ENCODE results near the gene MYOD1.

Gene MYOD1

DNA sequence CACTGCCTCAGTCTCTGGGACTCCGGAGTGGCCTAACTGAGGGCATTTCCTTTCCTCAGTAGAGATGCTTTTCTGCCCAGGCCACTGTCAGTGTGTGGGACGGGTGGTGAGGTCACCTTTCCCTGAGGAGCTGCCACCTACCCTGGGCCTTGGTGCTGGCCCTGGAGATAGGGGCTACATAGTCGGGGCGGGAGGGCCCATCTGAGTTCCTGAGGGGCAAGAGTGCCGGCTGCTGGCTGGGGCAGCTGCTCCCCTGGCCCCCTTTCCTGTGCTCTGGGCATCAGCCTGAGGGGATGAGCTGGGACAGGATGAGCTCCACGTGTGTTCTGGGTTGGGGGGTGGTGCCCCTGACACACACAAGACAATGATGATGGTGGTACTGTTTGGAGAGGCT, 20.6 kb downstream of the MYOD1 start:
- no peaks in the 10 kb centered on the region for H3K9me2 ChIP-seq (replicated peaks; ENCODE audit: control insufficient read depth, low read length)
- no peaks in the 10 kb centered on the region for H3F3A ChIP-seq (ENCODE audit: control insufficient read depth, insufficient read depth)
- no peak overlapping the region for H3K27ac ChIP-seq (ENCODE audit: low read depth, low read length)
- H3K4me1 ChIP-seq (ENCODE audit: control insufficient read depth, low read length) = no peaks in the 10 kb centered on the region
- no peak overlapping the region for H3K4me2 ChIP-seq (ENCODE audit: low read length)
- no peaks in the 10 kb centered on the region for H3K79me2 ChIP-seq (ENCODE audit: control insufficient read depth, low read length)
- H3K4me3 ChIP-seq (ENCODE audit: low read length) = no peak overlapping the region
- no peaks in the 10 kb centered on the region for H3K36me3 ChIP-seq (ENCODE audit: control insufficient read depth, low read length)
- H3K9me3 ChIP-seq (ENCODE audit: control insufficient read depth, insufficient read depth, low read length) = no peaks in the 10 kb centered on the region
- no peaks in the 10 kb centered on the region for H4K20me1 ChIP-seq (ENCODE audit: control insufficient read depth, insufficient read depth, low read depth, low read length)
- TF ChIP-seq EZH2phosphoT487 (IDR thresholded peaks at IDR 0.05; ENCODE audit: borderline replicate concordance, low read length) = no peak
- TF ChIP-seq, protein P1, sequence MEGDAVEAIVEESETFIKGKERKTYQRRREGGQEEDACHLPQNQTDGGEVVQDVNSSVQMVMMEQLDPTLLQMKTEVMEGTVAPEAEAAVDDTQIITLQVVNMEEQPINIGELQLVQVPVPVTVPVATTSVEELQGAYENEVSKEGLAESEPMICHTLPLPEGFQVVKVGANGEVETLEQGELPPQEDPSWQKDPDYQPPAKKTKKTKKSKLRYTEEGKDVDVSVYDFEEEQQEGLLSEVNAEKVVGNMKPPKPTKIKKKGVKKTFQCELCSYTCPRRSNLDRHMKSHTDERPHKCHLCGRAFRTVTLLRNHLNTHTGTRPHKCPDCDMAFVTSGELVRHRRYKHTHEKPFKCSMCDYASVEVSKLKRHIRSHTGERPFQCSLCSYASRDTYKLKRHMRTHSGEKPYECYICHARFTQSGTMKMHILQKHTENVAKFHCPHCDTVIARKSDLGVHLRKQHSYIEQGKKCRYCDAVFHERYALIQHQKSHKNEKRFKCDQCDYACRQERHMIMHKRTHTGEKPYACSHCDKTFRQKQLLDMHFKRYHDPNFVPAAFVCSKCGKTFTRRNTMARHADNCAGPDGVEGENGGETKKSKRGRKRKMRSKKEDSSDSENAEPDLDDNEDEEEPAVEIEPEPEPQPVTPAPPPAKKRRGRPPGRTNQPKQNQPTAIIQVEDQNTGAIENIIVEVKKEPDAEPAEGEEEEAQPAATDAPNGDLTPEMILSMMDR (IDR thresholded peaks at IDR 0.05; ENCODE audit: low read depth, low read length, poor library complexity, severe bottlenecking) = no peak
- peaks cover 4% of the 10 kb centered on the region; the same call in 1 of the 2 replicates for H3K27me3 ChIP-seq (ENCODE audit: control insufficient read depth, low read length)

GRCh38 chr11:17740649-17741235, 21.4 kb downstream of the MYOD1 start:
- Histone ChIP-seq H3K4me3 (ENCODE audit: low read length) (no peak overlapping the region), H3K9me2 (replicated peaks; ENCODE audit: control insufficient read depth, low read length) (no peaks in the 10 kb centered on the region), H4K20me1 (ENCODE audit: control insufficient read depth, insufficient read depth, low read depth, low read length) (no peaks in the 10 kb centered on the region), H3F3A (ENCODE audit: control insufficient read depth, insufficient read depth) (no peaks in the 10 kb centered on the region), H3K27me3 (ENCODE audit: control insufficient read depth, low read length) (peaks cover 4% of the 10 kb centered on the region; the same call in 1 of the 2 replicates), H3K36me3 (ENCODE audit: control insufficient read depth, low read length) (no peaks in the 10 kb centered on the region), H3K79me2 (ENCODE audit: control insufficient read depth, low read length) (no peaks in the 10 kb centered on the region), H3K27ac (ENCODE audit: low read depth, low read length) (no peak overlapping the region), H3K4me2 (ENCODE audit: low read length) (no peak overlapping the region), H3K9me3 (ENCODE audit: control insufficient read depth, insufficient read depth, low read length) (no peaks in the 10 kb centered on the region), H3K4me1 (ENCODE audit: control insufficient read depth, low read length) (no peaks in the 10 kb centered on the region)
- no peak for TF ChIP-seq EZH2phosphoT487 (IDR thresholded peaks at IDR 0.05; ENCODE audit: borderline replicate concordance, low read length)
- TF ChIP-seq, protein P1 (IDR thresholded peaks at IDR 0.05; ENCODE audit: low read depth, low read length, poor library complexity, severe bottlenecking) = no peak

- no peaks in the 10 kb centered on the region for H3K9me3 ChIP-seq (ENCODE audit: control insufficient read depth, insufficient read depth, low read length)
- H3K9me2 ChIP-seq (replicated peaks; ENCODE audit: control insufficient read depth, low read length) = no peaks in the 10 kb centered on the region
- H3K4me3 ChIP-seq (ENCODE audit: low read length) = no peak overlapping the region
- no peaks in the 10 kb centered on the region for H3K36me3 ChIP-seq (ENCODE audit: control insufficient read depth, low read length)
- no peaks in the 10 kb centered on the region for H3F3A ChIP-seq (ENCODE audit: control insufficient read depth, insufficient read depth)
- no peak overlapping the region for H3K4me2 ChIP-seq (ENCODE audit: low read length)
- H3K27ac ChIP-seq (ENCODE audit: low read depth, low read length) = no peak overlapping the region
- no peak for TF ChIP-seq EZH2phosphoT487 (IDR thresholded peaks at IDR 0.05; ENCODE audit: borderline replicate concordance, low read length)
- TF ChIP-seq, protein P1 (IDR thresholded peaks at IDR 0.05; ENCODE audit: low read depth, low read length, poor library complexity, severe bottlenecking) = no peak
- peaks cover 4% of the 10 kb centered on the region; the same call in 1 of the 2 replicates for H3K27me3 ChIP-seq (ENCODE audit: control insufficient read depth, low read length)
- no peaks in the 10 kb centered on the region for H3K79me2 ChIP-seq (ENCODE audit: control insufficient read depth, low read length)
- H4K20me1 ChIP-seq (ENCODE audit: control insufficient read depth, insufficient read depth, low read depth, low read length) = no peaks in the 10 kb centered on the region
- no peaks in the 10 kb centered on the region for H3K4me1 ChIP-seq (ENCODE audit: control insufficient read depth, low read length)
Measured at GRCh38 chr11:17741487-17741886, 22.1 kb downstream of the MYOD1 start.

All from DOHH2 (cell line).